Mesenchymal stem cell (in vitro differentiated cells and primary cell): ENCODE measurements around the gene CACNA2D3.

ENCODE experiments used
- DNase-seq: peaks from one replicate; pipeline ENCODE4 v3.0.0-alpha.2; 2013
- H2AFZ ChIP-seq: one replicate; pipeline ENCODE4 v1.6.1; 2013; ENCODE audit warnings: low read depth, mild to moderate bottlenecking, control low read depth, inconsistent platforms, low read length, moderate library complexity
- H2AK5ac ChIP-seq: 2 replicates; pipeline ENCODE4 v1.6.1; 2013; ENCODE audit warnings: low read length, moderate library complexity, mild to moderate bottlenecking, inconsistent platforms; ENCODE audit not compliant: severe bottlenecking
- H2BK120ac ChIP-seq: one replicate; pipeline ENCODE4 v1.6.1; 2013; ENCODE audit warnings: low read depth, mild to moderate bottlenecking, inconsistent platforms, low read length, moderate library complexity
- H2BK12ac ChIP-seq, 2 experiments: one replicate each; pipeline ENCODE4 v1.6.1; 2013; ENCODE audit warnings: inconsistent platforms in 2 of 2, low read length in 2 of 2, mild to moderate bottlenecking in 2 of 2, moderate library complexity in 2 of 2, control low read depth in 1 of 2
- H2BK15ac ChIP-seq: one replicate; pipeline ENCODE4 v1.6.1; 2013; ENCODE audit warnings: mild to moderate bottlenecking, low read depth, inconsistent platforms; ENCODE audit not compliant: poor library complexity, severe bottlenecking
- H2BK5ac ChIP-seq: 2 replicates; pipeline ENCODE4 v1.6.1; 2013; ENCODE audit warnings: low read depth, mild to moderate bottlenecking, low read length, control low read depth, inconsistent platforms; ENCODE audit not compliant: poor library complexity, severe bottlenecking
- H3K14ac ChIP-seq, 2 experiments: one replicate each; pipeline ENCODE4 v1.6.1; 2013; ENCODE audit warnings: inconsistent platforms in 2 of 2, low read length in 2 of 2, control low read depth in 1 of 2, mild to moderate bottlenecking in 1 of 2, moderate library complexity in 1 of 2
- H3K18ac ChIP-seq, 2 experiments: one replicate each; pipeline ENCODE4 v1.6.1; 2013; ENCODE audit warnings: inconsistent platforms in 2 of 2, low read length in 2 of 2, control low read depth in 1 of 2, low read depth in 1 of 2, mild to moderate bottlenecking in 1 of 2
- H3K23ac ChIP-seq, 2 experiments: one replicate each; pipeline ENCODE4 v1.6.1; 2013; ENCODE audit warnings: inconsistent platforms in 2 of 2, low read length in 2 of 2, mild to moderate bottlenecking in 2 of 2, moderate library complexity in 2 of 2, control low read depth in 1 of 2
- H3K27ac ChIP-seq: 2 replicates; pipeline ENCODE4 v1.5.1; 2013; ENCODE audit warnings: mild to moderate bottlenecking, moderate library complexity, low read length, control low read depth, inconsistent platforms; ENCODE audit not compliant: poor library complexity, severe bottlenecking
- H3K27me3 ChIP-seq, 2 experiments: 2 replicates each; pipeline versions ENCODE4 v1.6.1 to v1.7.0; 2013; ENCODE audit warnings: low read length in 2 of 2, mild to moderate bottlenecking in 2 of 2, moderate library complexity in 2 of 2, control low read depth in 1 of 2, inconsistent platforms in 1 of 2; ENCODE audit not compliant: control insufficient read depth in 1 of 2, insufficient read depth in 1 of 2
- H3K36me3 ChIP-seq, 2 experiments: 2 replicates each; pipeline versions ENCODE4 v1.6.1 to v1.7.0; 2013; ENCODE audit warnings: low read length in 2 of 2, control low read depth in 1 of 2, inconsistent platforms in 1 of 2, low read depth in 1 of 2, mild to moderate bottlenecking in 1 of 2; ENCODE audit not compliant: insufficient read depth in 2 of 2, control insufficient read depth in 1 of 2
- H3K4ac ChIP-seq, 2 experiments: one replicate each; pipeline ENCODE4 v1.6.1; 2013; ENCODE audit warnings: inconsistent platforms in 2 of 2, low read length in 2 of 2, mild to moderate bottlenecking in 2 of 2, moderate library complexity in 2 of 2, control low read depth in 1 of 2, low read depth in 1 of 2
- H3K4me1 ChIP-seq: 2 replicates; pipeline ENCODE4 v1.6.1; 2013; ENCODE audit warnings: low read depth, low read length, control low read depth; ENCODE audit not compliant: control insufficient read depth, insufficient read depth
- H3K4me2 ChIP-seq: 2 replicates; pipeline ENCODE4 v1.6.1; 2013; ENCODE audit warnings: low read length, mild to moderate bottlenecking, inconsistent platforms; ENCODE audit not compliant: poor library complexity, severe bottlenecking
- H3K4me3 ChIP-seq, 2 experiments: 2 replicates each; pipeline versions ENCODE4 v1.5.1 to v1.7.0; 2013; ENCODE audit warnings: low read length in 2 of 2, mild to moderate bottlenecking in 2 of 2, control low read depth in 1 of 2, low read depth in 1 of 2; ENCODE audit not compliant: insufficient read depth in 1 of 2
- H3K79me1 ChIP-seq: replicated peaks from 2 replicates; pipeline ENCODE4 v1.6.1; 2013; ENCODE audit warnings: mild to moderate bottlenecking, control low read depth, low read length, inconsistent platforms; ENCODE audit not compliant: poor library complexity, severe bottlenecking
- H3K9ac ChIP-seq: 2 replicates; pipeline ENCODE4 v1.7.0; 2013; ENCODE audit warnings: mild to moderate bottlenecking, low read length, moderate library complexity
- H3K9me3 ChIP-seq: 2 replicates; pipeline ENCODE4 v1.7.0; 2013; ENCODE audit warnings: mild to moderate bottlenecking, low read length; ENCODE audit not compliant: control insufficient read depth
- H4K8ac ChIP-seq: one replicate; pipeline ENCODE4 v1.6.1; 2013; ENCODE audit warnings: inconsistent platforms, mild to moderate bottlenecking, low read length, moderate library complexity
- H4K91ac ChIP-seq: one replicate; pipeline ENCODE4 v1.6.1; 2013; ENCODE audit warnings: mild to moderate bottlenecking, low read length, inconsistent platforms
- WGBS: methylation state at CpG from one replicate; pipeline ENCODE4 v1.1.7; 2013; ENCODE audit warnings: mixed read lengths; 5-methylcytosine and 5-hydroxymethylcytosine counted together

Gene CACNA2D3

GRCh38 chr3:54963641-54964040, 841.3 kb downstream of the CACNA2D3 start:
- no peaks in the 10 kb centered on the region for H3K27me3 ChIP-seq
- H2AK5ac ChIP-seq: peak overlapping the region; percentile 97

GRCh38 chr3:54964081-54964480, 841.7 kb downstream of the CACNA2D3 start:
- no peak overlapping the region for H3K23ac ChIP-seq
- H3K36me3 ChIP-seq: no peaks in the 10 kb centered on the region
- WGBS: 96% methylated on average over 2 of the region's 3 CpGs
- no peak overlapping the region for H3K4me2 ChIP-seq
- no peak overlapping the region for H3K14ac ChIP-seq
- no peaks in the 10 kb centered on the region for H3K9me3 ChIP-seq
- peak overlapping the region; percentile 97 for H2AK5ac ChIP-seq
- H4K8ac ChIP-seq: no peak overlapping the region
- no peak overlapping the region for H2BK12ac ChIP-seq
- H3K27me3 ChIP-seq: no peaks in the 10 kb centered on the region
- no peak for DNase-seq
- H3K9ac ChIP-seq: no peak overlapping the region
- H4K91ac ChIP-seq: no peak overlapping the region
- H2BK120ac ChIP-seq: no peak overlapping the region
- no peak overlapping the region for H2BK15ac ChIP-seq
- peak overlapping the region; percentile 16 for H3K27ac ChIP-seq
- no peak overlapping the region for H3K18ac ChIP-seq
- H2BK5ac ChIP-seq: no peak overlapping the region
- H2AFZ ChIP-seq: no peak overlapping the region
- H3K79me1 ChIP-seq: no peaks in the 10 kb centered on the region
- H3K4me1 ChIP-seq: peaks cover 20% of the 10 kb centered on the region
- H3K4ac ChIP-seq: peak overlapping the region in 1 of 2 experiments; percentile 1
- no peak overlapping the region for H3K4me3 ChIP-seq

More at GRCh38 chr3:54963641-54964040, 841.3 kb downstream of the CACNA2D3 start:
- H2BK5ac ChIP-seq: no peak overlapping the region
- H3K9me3 ChIP-seq: no peaks in the 10 kb centered on the region
- no peak overlapping the region for H3K9ac ChIP-seq
- H2BK15ac ChIP-seq: no peak overlapping the region
- peaks cover 24% of the 10 kb centered on the region for H3K4me1 ChIP-seq
- 64% methylated on average over 2 of the region's 4 CpGs for WGBS
- H3K23ac ChIP-seq: no peak overlapping the region
- peak overlapping the region in 1 of 2 experiments; percentile 31 for H2BK12ac ChIP-seq
- H3K79me1 ChIP-seq: no peaks in the 10 kb centered on the region
- H4K91ac ChIP-seq: no peak overlapping the region
- no peak overlapping the region for H3K27ac ChIP-seq
- no peak for DNase-seq
- no peak overlapping the region for H2AFZ ChIP-seq
- no peak overlapping the region for H4K8ac ChIP-seq
- H3K36me3 ChIP-seq: no peaks in the 10 kb centered on the region
- H3K4me2 ChIP-seq: no peak overlapping the region
- no peak overlapping the region for H3K14ac ChIP-seq
- no peak overlapping the region for H3K4me3 ChIP-seq
- no peak overlapping the region for H2BK120ac ChIP-seq
- H3K4ac ChIP-seq: no peak overlapping the region
- H3K18ac ChIP-seq: no peak overlapping the region

- Histone ChIP-seq H3K4me3 (no peak overlapping the region), H3K18ac (peak overlapping the region in 1 of 2 experiments; percentile 30), H4K8ac (no peak overlapping the region), H3K9ac (no peak overlapping the region), H3K14ac (no peak overlapping the region), H2BK5ac (peak overlapping the region; percentile 92), H2AFZ (no peak overlapping the region), H3K23ac (no peak overlapping the region), H2AK5ac (peak overlapping the region; percentile 98), H3K9me3 (no peaks in the 10 kb centered on the region), H3K4me2 (no peak overlapping the region), H3K4ac (no peak overlapping the region), H2BK12ac (peak overlapping the region; percentile 14 to 54), H3K36me3 (no peaks in the 10 kb centered on the region), H3K27me3 (no peaks in the 10 kb centered on the region), H3K79me1 (no peaks in the 10 kb centered on the region), H2BK15ac (no peak overlapping the region), H3K27ac (peak overlapping the region; percentile 90), H4K91ac (no peak overlapping the region), H2BK120ac (no peak overlapping the region), H3K4me1 (peaks cover 22% of the 10 kb centered on the region)
- WGBS: 20% methylated on average over 6 of the region's 6 CpGs
- DNase-seq: peak; percentile 85
These were observed 843.4 kb downstream of the CACNA2D3 start for GRCh38 chr3:54965746-54966145.

- H3K9me3 ChIP-seq: no peaks in the 10 kb centered on the region
- DNase-seq: no peak
- H3K4ac ChIP-seq: no peak overlapping the region
- no peak overlapping the region for H3K9ac ChIP-seq
- H3K36me3 ChIP-seq: no peaks in the 10 kb centered on the region
- no peak overlapping the region for H3K23ac ChIP-seq
- H2BK12ac ChIP-seq: peak overlapping the region in 1 of 2 experiments; percentile 33
- H3K4me3 ChIP-seq: no peak overlapping the region
- H3K4me1 ChIP-seq: peaks cover 18% of the 10 kb centered on the region
- no peak overlapping the region for H2AFZ ChIP-seq
- WGBS: 63% methylated on average over 6 of the region's 6 CpGs
- peak overlapping the region; percentile 39 for H2BK5ac ChIP-seq
- H2BK120ac ChIP-seq: no peak overlapping the region
- H3K4me2 ChIP-seq: no peak overlapping the region
- H2AK5ac ChIP-seq: peak overlapping the region; percentile 59
- H4K8ac ChIP-seq: no peak overlapping the region
- H3K27ac ChIP-seq: peak overlapping the region; percentile 36
- no peak overlapping the region for H2BK15ac ChIP-seq
- no peaks in the 10 kb centered on the region for H3K27me3 ChIP-seq
- no peak overlapping the region for H3K18ac ChIP-seq
- no peak overlapping the region for H3K14ac ChIP-seq
- no peak overlapping the region for H4K91ac ChIP-seq
- no peaks in the 10 kb centered on the region for H3K79me1 ChIP-seq
These were observed 844.6 kb downstream of the CACNA2D3 start for GRCh38 chr3:54966979-54967378.
